Astrocyte (in vitro differentiated cells and primary cell): ENCODE results near the gene MEIS3. TPM values are rescaled to one million over a fixed set of nuclear protein-coding genes. Genes with fewer than 3 reads are reported as not detected.

Source experiments
- DNase-seq: peaks from one replicate; pipeline ENCODE4 v3.0.0-alpha.2; 2010; ENCODE audit warnings: low read depth
- FAIRE-seq: peaks from 2 replicates; lab custom pipeline; 2011; peaks lifted over from hg19 to GRCh38; lab: Jason Lieb, UNC
- H2AFZ ChIP-seq: 2 replicates; pipeline ENCODE4 v1.6.0; 2012; ENCODE audit warnings: low read depth, low read length, inconsistent platforms
- H3K27ac ChIP-seq: 2 replicates; pipeline ENCODE4 v1.5.1; 2011; ENCODE audit warnings: low read depth, low read length, inconsistent platforms
- H3K27me3 ChIP-seq: 2 replicates; pipeline ENCODE4 v1.6.0; 2011; ENCODE audit warnings: low read length, inconsistent platforms; ENCODE audit not compliant: insufficient read depth
- H3K36me3 ChIP-seq: 2 replicates; pipeline ENCODE4 v1.5.1; 2011; ENCODE audit warnings: low read length, inconsistent platforms; ENCODE audit not compliant: insufficient read depth
- H3K4me1 ChIP-seq: 2 replicates; pipeline ENCODE4 v1.5.1; 2011; ENCODE audit warnings: low read length, inconsistent platforms; ENCODE audit not compliant: insufficient read depth
- H3K4me2 ChIP-seq: 2 replicates; pipeline ENCODE4 v1.6.0; 2012; ENCODE audit warnings: low read length, inconsistent platforms
- H3K4me3 ChIP-seq: 2 replicates; pipeline ENCODE4 v1.5.1; 2011; ENCODE audit warnings: low read depth, mild to moderate bottlenecking, low read length, inconsistent platforms; ENCODE audit not compliant: insufficient read depth
- H3K79me2 ChIP-seq: 2 replicates; pipeline ENCODE4 v1.6.0; 2012; ENCODE audit warnings: mild to moderate bottlenecking, low read length, inconsistent platforms; ENCODE audit not compliant: insufficient read depth
- H3K9ac ChIP-seq: 2 replicates; pipeline ENCODE4 v1.6.0; 2012; ENCODE audit warnings: mild to moderate bottlenecking, low read length, inconsistent platforms
- H3K9me3 ChIP-seq: 2 replicates; pipeline ENCODE4 v1.5.1; 2012; ENCODE audit warnings: low read depth, mild to moderate bottlenecking, low read length, inconsistent platforms; ENCODE audit not compliant: insufficient read depth
- H4K20me1 ChIP-seq: 2 replicates; pipeline ENCODE4 v1.6.0; 2012; ENCODE audit warnings: low read length, inconsistent platforms; ENCODE audit not compliant: insufficient read depth
- H3K27ac Mint-ChIP-seq: one replicate; pipeline ENCODE4 v1.8.0; 2021; ENCODE audit warnings: mild to moderate bottlenecking, mixed read lengths; ENCODE audit not compliant: unreplicated experiment
- H3K27me3 Mint-ChIP-seq: one replicate; pipeline ENCODE4 v1.8.0; 2021; ENCODE audit warnings: low read depth, mixed read lengths; ENCODE audit not compliant: unreplicated experiment
- H3K36me3 Mint-ChIP-seq: one replicate; pipeline ENCODE4 v1.8.0; 2021; ENCODE audit warnings: low read depth, mixed read lengths; ENCODE audit not compliant: unreplicated experiment
- H3K4me1 Mint-ChIP-seq: one replicate; pipeline ENCODE4 v1.8.0; 2021; ENCODE audit warnings: low read depth, mixed read lengths; ENCODE audit not compliant: unreplicated experiment
- H3K4me3 Mint-ChIP-seq: one replicate; pipeline ENCODE4 v1.8.0; 2021; ENCODE audit warnings: mild to moderate bottlenecking, moderate library complexity, mixed read lengths; ENCODE audit not compliant: unreplicated experiment
- H3K9me3 Mint-ChIP-seq: one replicate; pipeline ENCODE4 v1.8.0; 2021; ENCODE audit warnings: mild to moderate bottlenecking, mixed read lengths; ENCODE audit not compliant: unreplicated experiment
- EZH2 ChIP-seq: IDR thresholded peaks from 2 replicates; pipeline ENCODE4 v1.6.1; 2012; ENCODE audit warnings: mild to moderate bottlenecking, low read length, inconsistent platforms; ENCODE audit not compliant: insufficient read depth
- total RNA-seq: library from RNA; stranded (reverse); gene quantifications from 2 replicates; pipeline ENCODE4 v1.2.1, GENCODE V29; 2021
- TF ChIP-seq, protein P1 (sequence below): IDR thresholded peaks from 2 replicates; pipeline ENCODE4 v1.5.1; 2011; ENCODE audit warnings: low read depth, mild to moderate bottlenecking, inconsistent platforms, low read length, moderate library complexity; ENCODE audit not compliant: insufficient read depth

Gene MEIS3
- total RNA-seq, 1 donor from 2014 or later, result 71.1 TPM

DNA sequence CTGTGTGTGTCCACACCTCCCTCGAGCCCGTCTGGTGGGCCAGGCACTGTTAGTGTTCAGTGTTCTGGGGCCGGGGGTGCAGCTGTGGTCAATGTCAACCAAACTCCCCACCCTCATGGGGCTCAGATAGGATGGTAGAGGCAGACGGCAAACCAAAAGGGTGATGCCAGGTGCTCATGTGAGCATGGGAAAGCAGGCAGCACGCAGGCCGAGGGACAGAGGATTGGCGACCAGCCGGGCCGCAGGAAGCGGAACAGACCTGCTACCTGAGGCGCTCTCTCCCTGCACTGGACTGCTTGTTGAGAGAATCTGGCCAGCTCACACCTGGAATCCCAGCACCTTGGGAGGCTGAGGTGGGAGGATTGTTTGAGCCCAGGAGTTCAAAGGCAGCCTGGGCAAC is 41.1 kb downstream of the MEIS3 start:
- no peak overlapping the region for H2AFZ ChIP-seq
- no peak overlapping the region for H3K4me3 ChIP-seq
- H3K4me2 ChIP-seq, result no peak overlapping the region
- Mint-ChIP-seq H3K27me3 (no peaks in the 10 kb centered on the region), H3K9me3 (no peaks in the 10 kb centered on the region), H3K4me1 (peaks cover 2% of the 10 kb centered on the region), H3K4me3 (no peak overlapping the region), H3K36me3 (peaks cover 16% of the 10 kb centered on the region), H3K27ac (no peak overlapping the region)
- H3K9me3 ChIP-seq, result no peaks in the 10 kb centered on the region
- peaks cover 17% of the 10 kb centered on the region for H4K20me1 ChIP-seq
- TF ChIP-seq EZH2, result no peak
- TF ChIP-seq, protein P1, sequence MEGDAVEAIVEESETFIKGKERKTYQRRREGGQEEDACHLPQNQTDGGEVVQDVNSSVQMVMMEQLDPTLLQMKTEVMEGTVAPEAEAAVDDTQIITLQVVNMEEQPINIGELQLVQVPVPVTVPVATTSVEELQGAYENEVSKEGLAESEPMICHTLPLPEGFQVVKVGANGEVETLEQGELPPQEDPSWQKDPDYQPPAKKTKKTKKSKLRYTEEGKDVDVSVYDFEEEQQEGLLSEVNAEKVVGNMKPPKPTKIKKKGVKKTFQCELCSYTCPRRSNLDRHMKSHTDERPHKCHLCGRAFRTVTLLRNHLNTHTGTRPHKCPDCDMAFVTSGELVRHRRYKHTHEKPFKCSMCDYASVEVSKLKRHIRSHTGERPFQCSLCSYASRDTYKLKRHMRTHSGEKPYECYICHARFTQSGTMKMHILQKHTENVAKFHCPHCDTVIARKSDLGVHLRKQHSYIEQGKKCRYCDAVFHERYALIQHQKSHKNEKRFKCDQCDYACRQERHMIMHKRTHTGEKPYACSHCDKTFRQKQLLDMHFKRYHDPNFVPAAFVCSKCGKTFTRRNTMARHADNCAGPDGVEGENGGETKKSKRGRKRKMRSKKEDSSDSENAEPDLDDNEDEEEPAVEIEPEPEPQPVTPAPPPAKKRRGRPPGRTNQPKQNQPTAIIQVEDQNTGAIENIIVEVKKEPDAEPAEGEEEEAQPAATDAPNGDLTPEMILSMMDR, result no peak
- DNase-seq (no peak), FAIRE-seq (no peak)
- H3K4me1 ChIP-seq, result no peaks in the 10 kb centered on the region
- H3K9ac ChIP-seq, result no peak overlapping the region
- no peaks in the 10 kb centered on the region for H3K27me3 ChIP-seq
- H3K27ac ChIP-seq, result no peak overlapping the region
- no peaks in the 10 kb centered on the region for H3K79me2 ChIP-seq
- peaks cover 6% of the 10 kb centered on the region for H3K36me3 ChIP-seq

DNA sequence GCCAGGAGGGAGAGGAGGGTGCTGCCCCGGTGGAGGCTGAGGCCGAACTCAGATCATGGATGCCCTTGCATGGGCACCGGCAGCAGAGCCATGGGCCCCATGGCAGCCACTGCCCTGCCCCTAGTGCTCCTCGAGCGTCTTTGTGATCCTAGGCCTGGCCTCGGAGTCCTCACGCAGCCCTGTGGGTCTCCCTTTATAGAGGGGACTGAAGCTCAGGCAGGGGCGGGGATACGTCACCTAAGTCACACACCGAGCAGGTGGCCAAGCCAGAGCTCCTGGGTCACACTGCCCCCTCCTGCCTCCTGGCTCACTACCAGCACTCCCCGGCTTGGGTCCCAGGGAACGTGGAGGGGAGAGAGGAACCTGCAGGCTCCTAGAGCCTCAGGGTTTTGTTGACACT is 41.5 kb downstream of the MEIS3 start:
- H3K4me3 Mint-ChIP-seq, result no peak overlapping the region
- no peak for DNase-seq
- H3K4me1 Mint-ChIP-seq, result no peaks in the 10 kb centered on the region

DNA sequence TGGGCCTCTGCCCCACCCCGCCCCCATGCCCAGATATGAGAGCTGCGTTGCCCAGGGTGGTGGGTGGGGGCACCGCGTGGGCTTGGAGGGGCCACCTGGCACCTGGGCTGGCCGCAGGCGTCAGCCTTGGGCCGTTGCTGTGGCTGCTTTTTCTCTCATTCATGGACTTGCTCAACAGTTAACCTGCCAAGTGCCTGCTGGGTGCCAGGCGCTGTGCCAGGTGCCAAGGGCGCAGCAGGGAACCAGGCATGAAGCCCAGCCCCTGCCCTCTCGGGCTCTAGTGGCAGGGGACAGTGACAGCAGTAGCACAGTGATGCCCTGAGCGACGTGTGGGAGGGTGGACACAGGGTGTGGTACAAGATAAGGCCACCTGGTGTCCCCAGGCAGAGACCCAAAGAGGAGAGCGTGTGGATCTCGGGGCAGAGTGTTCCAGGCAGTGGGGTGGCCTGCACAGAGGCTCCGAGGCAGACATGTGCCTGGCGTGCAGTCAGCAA is 42.1 kb downstream of the MEIS3 start:
- no peak overlapping the region for H2AFZ ChIP-seq
- H3K4me3 Mint-ChIP-seq, result no peak overlapping the region
- H3K4me3 ChIP-seq, result no peak overlapping the region
- no peaks in the 10 kb centered on the region for H3K79me2 ChIP-seq
- H3K27ac Mint-ChIP-seq, result no peak overlapping the region
- H3K36me3 Mint-ChIP-seq, result peaks cover 16% of the 10 kb centered on the region
- no peaks in the 10 kb centered on the region for H3K9me3 ChIP-seq
- H3K9ac ChIP-seq, result no peak overlapping the region
- TF ChIP-seq, protein P1, result no peak
- TF ChIP-seq EZH2, result no peak
- peaks cover 6% of the 10 kb centered on the region for H3K36me3 ChIP-seq
- no peak for DNase-seq
- H3K9me3 Mint-ChIP-seq, result no peaks in the 10 kb centered on the region
- no peak overlapping the region for H3K4me2 ChIP-seq
- FAIRE-seq, result no peak
- no peaks in the 10 kb centered on the region for H3K27me3 Mint-ChIP-seq
- peaks cover 18% of the 10 kb centered on the region for H4K20me1 ChIP-seq
- H3K27ac ChIP-seq, result no peak overlapping the region
- H3K4me1 ChIP-seq, result no peaks in the 10 kb centered on the region
- H3K4me1 Mint-ChIP-seq, result no peaks in the 10 kb centered on the region
- no peaks in the 10 kb centered on the region for H3K27me3 ChIP-seq

More for the DNA sequence above, 41.5 kb downstream of the MEIS3 start:
- H3K79me2 ChIP-seq, result no peaks in the 10 kb centered on the region
- Mint-ChIP-seq H3K36me3 (peaks cover 15% of the 10 kb centered on the region), H3K9me3 (no peaks in the 10 kb centered on the region), H3K27ac (no peak overlapping the region), H3K27me3 (no peaks in the 10 kb centered on the region)
- no peak overlapping the region for H3K27ac ChIP-seq
- no peaks in the 10 kb centered on the region for H3K27me3 ChIP-seq
- peaks cover 17% of the 10 kb centered on the region for H4K20me1 ChIP-seq
- no peak for TF ChIP-seq EZH2
- TF ChIP-seq, protein P1, result no peak
- no peak for FAIRE-seq
- no peak overlapping the region for H3K4me3 ChIP-seq
- H3K4me2 ChIP-seq, result no peak overlapping the region
- H3K9ac ChIP-seq, result no peak overlapping the region
- peaks cover 6% of the 10 kb centered on the region for H3K36me3 ChIP-seq
- no peaks in the 10 kb centered on the region for H3K4me1 ChIP-seq
- H2AFZ ChIP-seq, result no peak overlapping the region
- H3K9me3 ChIP-seq, result no peaks in the 10 kb centered on the region
